Measurements from ENCODE around the gene LFNG.

The LFNG gene

DNA sequence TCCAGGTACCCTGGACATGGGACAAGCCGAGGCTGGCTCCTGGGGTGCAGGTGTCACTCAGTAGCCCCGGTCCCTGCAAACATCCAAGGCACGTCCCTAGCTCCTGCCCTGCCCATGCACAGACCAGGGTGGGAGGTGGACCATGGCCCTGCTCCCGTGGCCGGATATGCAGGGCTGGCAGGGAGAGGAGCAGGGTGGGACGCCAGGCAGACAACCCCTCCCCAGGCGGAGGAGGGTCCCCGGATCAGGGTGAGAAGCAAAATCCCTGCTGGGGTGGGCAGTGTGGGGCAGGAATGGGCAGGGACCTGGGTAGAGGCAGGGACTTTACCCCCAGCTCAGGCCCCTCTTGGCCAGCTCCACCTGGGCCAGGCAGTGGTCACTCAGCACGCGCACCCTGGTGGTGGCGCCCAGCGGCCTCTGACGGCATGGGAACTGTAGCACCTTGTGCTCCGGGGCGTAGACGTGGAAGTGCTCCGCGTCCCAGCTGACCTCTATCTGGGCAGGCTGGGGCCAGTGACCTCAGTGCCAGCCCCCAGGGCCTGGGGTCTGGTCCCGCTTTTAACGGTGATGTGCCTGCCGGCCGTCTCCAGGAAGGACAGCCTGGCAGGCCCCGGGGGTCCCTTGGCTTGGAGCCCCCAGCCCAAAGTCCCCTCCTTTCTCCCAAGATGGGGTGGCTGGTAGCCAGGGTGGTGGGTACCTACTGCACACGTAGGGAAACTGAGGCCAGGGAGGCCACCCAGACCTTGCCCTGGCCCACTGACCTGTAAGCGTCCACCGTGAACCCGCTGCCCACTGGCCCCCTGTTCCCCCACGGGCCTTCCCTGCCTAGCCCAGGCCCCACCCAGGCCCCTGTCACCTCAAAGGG is 44.5 kb upstream of the LFNG start:
- H3K27ac ChIP-seq (ENCODE audit: low read length), result no peak overlapping the region
- H2AFZ ChIP-seq (ENCODE audit: low read depth, low read length), result no peak overlapping the region
- H3K36me3 ChIP-seq (replicated peaks; ENCODE audit: low read depth, low read length), result no peaks in the 10 kb centered on the region
- no peaks in the 10 kb centered on the region for H3K9me3 ChIP-seq (ENCODE audit: insufficient read depth, low read length)
- no peaks in the 10 kb centered on the region for H3K79me2 ChIP-seq (ENCODE audit: low read length)
- H3K4me1 ChIP-seq (ENCODE audit: low read length), result no peaks in the 10 kb centered on the region
- TF ChIP-seq EZH2phosphoT487 (IDR thresholded peaks at IDR 0.05; ENCODE audit: low read depth), result no peak
- TF ChIP-seq, protein P1, sequence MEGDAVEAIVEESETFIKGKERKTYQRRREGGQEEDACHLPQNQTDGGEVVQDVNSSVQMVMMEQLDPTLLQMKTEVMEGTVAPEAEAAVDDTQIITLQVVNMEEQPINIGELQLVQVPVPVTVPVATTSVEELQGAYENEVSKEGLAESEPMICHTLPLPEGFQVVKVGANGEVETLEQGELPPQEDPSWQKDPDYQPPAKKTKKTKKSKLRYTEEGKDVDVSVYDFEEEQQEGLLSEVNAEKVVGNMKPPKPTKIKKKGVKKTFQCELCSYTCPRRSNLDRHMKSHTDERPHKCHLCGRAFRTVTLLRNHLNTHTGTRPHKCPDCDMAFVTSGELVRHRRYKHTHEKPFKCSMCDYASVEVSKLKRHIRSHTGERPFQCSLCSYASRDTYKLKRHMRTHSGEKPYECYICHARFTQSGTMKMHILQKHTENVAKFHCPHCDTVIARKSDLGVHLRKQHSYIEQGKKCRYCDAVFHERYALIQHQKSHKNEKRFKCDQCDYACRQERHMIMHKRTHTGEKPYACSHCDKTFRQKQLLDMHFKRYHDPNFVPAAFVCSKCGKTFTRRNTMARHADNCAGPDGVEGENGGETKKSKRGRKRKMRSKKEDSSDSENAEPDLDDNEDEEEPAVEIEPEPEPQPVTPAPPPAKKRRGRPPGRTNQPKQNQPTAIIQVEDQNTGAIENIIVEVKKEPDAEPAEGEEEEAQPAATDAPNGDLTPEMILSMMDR (IDR thresholded peaks at IDR 0.05; ENCODE audit: low read depth, low read length), result no peak
- H3K27me3 ChIP-seq (ENCODE audit: low read depth, low read length), result 0 out of 2 replicates have a peak, but pooled peaks cover under 1% of the 10 kb centered on the region
- H3K4me2 ChIP-seq (ENCODE audit: low read length), result no peak overlapping the region
- H3K4me3 ChIP-seq (ENCODE audit: low read length), result no peak overlapping the region
- no peaks in the 10 kb centered on the region for H4K20me1 ChIP-seq (ENCODE audit: insufficient read depth, low read length)
- no peak overlapping the region for H3K9ac ChIP-seq (ENCODE audit: low read length)

DNA sequence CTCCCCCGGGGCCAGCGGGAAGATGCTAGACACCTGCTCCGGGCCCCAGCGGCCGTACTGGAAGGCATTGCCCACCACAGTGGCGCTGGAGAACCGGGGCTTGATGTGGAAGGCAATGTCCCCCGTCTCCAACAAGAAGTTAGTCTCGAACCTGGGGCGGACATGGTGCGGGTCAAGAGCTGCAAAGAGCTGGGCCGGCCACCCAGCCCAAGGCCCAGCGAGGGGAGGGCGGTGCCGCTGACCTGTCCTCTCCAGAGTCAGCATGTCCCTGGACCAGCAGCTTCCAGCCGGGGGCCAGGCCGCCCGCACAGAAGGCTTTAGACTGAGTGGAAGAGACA is 43.9 kb upstream of the LFNG start:
- Histone ChIP-seq H3K27me3 (ENCODE audit: low read depth, low read length) (no peaks in the 10 kb centered on the region), H3K4me1 (ENCODE audit: low read length) (no peaks in the 10 kb centered on the region), H4K20me1 (ENCODE audit: insufficient read depth, low read length) (no peaks in the 10 kb centered on the region), H3K9ac (ENCODE audit: low read length) (no peak overlapping the region), H3K4me3 (ENCODE audit: low read length) (no peak overlapping the region), H2AFZ (ENCODE audit: low read depth, low read length) (no peak overlapping the region), H3K36me3 (replicated peaks; ENCODE audit: low read depth, low read length) (no peaks in the 10 kb centered on the region), H3K9me3 (ENCODE audit: insufficient read depth, low read length) (no peaks in the 10 kb centered on the region), H3K4me2 (ENCODE audit: low read length) (no peak overlapping the region), H3K79me2 (ENCODE audit: low read length) (no peaks in the 10 kb centered on the region), H3K27ac (ENCODE audit: low read length) (no peak overlapping the region)
- TF ChIP-seq, protein P1 (IDR thresholded peaks at IDR 0.05; ENCODE audit: low read depth, low read length), result no peak
- TF ChIP-seq EZH2phosphoT487 (IDR thresholded peaks at IDR 0.05; ENCODE audit: low read depth), result no peak

DNA sequence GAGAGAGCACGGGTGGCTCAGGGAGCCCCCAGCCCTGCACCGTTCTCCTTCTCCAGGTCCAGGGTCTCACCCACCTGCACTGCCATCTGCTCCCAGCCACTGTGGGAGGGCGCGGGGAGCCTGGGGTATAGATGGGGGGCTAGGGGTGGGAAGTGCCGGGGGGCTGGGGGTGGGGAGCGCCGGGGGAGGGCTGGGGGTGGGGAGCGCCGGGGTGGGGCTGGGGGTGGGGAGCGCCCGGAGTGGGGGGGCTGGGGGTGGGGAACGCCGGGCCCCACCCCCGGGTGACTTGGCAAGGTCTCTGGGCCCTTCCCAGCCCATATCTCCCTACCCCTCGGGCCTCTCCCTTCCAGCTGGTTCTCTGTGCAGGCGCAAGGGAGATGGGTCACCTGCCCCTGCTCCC is 43.3 kb upstream of the LFNG start, which contains the start of gene GRIFIN:
Gene GRIFIN, minus strand, starts transcription at position 101 of the 400 bp plus-strand sequence. Its CDS starts 15 bp downstream, at position 86.
- Histone ChIP-seq H3K36me3 (replicated peaks; ENCODE audit: low read depth, low read length) (no peaks in the 10 kb centered on the region), H2AFZ (ENCODE audit: low read depth, low read length) (no peak within 1 kb of the TSS), H3K9ac (ENCODE audit: low read length) (no peak within 1 kb of the TSS), H3K4me2 (ENCODE audit: low read length) (no peak within 1 kb of the TSS), H3K4me3 (ENCODE audit: low read length) (no peak within 1 kb of the TSS), H3K4me1 (ENCODE audit: low read length) (no peaks in the 10 kb centered on the region), H3K27ac (ENCODE audit: low read length) (no peak within 1 kb of the TSS), H4K20me1 (ENCODE audit: insufficient read depth, low read length) (no peaks in the 10 kb centered on the region), H3K27me3 (ENCODE audit: low read depth, low read length) (no peaks in the 10 kb centered on the region), H3K79me2 (ENCODE audit: low read length) (no peaks in the 10 kb centered on the region), H3K9me3 (ENCODE audit: insufficient read depth, low read length) (no peaks in the 10 kb centered on the region)
- TF ChIP-seq, protein P1 (IDR thresholded peaks at IDR 0.05; ENCODE audit: low read depth, low read length), result no peak
- no peak for TF ChIP-seq EZH2phosphoT487 (IDR thresholded peaks at IDR 0.05; ENCODE audit: low read depth)

DNA sequence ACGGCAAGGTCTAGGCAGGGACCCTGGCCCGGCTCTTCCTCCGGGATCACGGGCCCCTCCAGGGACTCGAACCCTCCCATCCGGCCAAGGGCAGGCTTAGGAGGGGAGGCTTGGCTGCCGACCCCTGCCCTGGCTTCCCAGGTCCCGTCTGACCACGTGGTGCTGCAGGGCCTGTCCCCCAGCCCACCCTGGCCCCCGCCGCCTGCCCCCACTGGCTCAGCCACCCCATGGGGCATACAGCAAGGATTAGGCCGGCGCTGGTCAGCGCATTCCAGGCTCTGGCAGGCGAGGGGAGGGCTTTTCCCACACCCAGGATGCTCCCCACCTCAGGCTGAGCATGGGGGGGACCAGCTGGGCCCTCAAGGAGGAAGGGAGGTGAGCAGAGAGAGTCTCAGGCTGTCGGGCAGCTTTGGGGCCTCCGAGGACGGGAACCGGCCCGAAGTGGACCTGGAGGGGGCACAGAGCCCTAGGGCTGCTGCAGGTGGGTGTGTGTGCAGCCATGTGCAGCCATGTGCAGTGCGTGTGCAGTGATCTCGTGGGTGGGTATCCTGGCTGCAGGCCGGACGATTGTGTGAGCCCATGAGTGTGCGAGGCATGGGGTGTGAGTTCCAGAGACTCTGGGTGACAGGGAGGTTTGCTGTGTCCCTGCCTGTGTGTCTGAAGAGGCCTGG is 42.7 kb upstream of the LFNG start:
- no peaks in the 10 kb centered on the region for H3K79me2 ChIP-seq (ENCODE audit: low read length)
- no peaks in the 10 kb centered on the region for H3K9me3 ChIP-seq (ENCODE audit: insufficient read depth, low read length)
- no peaks in the 10 kb centered on the region for H3K27me3 ChIP-seq (ENCODE audit: low read depth, low read length)
- no peak overlapping the region for H3K4me3 ChIP-seq (ENCODE audit: low read length)
- H3K27ac ChIP-seq (ENCODE audit: low read length), result no peak overlapping the region
- no peaks in the 10 kb centered on the region for H3K4me1 ChIP-seq (ENCODE audit: low read length)
- H4K20me1 ChIP-seq (ENCODE audit: insufficient read depth, low read length), result no peaks in the 10 kb centered on the region
- H3K9ac ChIP-seq (ENCODE audit: low read length), result no peak overlapping the region
- TF ChIP-seq, protein P1 (IDR thresholded peaks at IDR 0.05; ENCODE audit: low read depth, low read length), result no peak
- no peak for TF ChIP-seq EZH2phosphoT487 (IDR thresholded peaks at IDR 0.05; ENCODE audit: low read depth)
- H3K36me3 ChIP-seq (replicated peaks; ENCODE audit: low read depth, low read length), result no peaks in the 10 kb centered on the region
- no peak overlapping the region for H2AFZ ChIP-seq (ENCODE audit: low read depth, low read length)
- H3K4me2 ChIP-seq (ENCODE audit: low read length), result no peak overlapping the region
